ENCODE results near the gene ALPG. TPM values are rescaled to one million over a fixed set of nuclear protein-coding genes. Genes with fewer than 3 reads are reported as not detected.

Gene ALPG
- total RNA-seq, 2 donors from 2014 or later = not detected

DNA sequence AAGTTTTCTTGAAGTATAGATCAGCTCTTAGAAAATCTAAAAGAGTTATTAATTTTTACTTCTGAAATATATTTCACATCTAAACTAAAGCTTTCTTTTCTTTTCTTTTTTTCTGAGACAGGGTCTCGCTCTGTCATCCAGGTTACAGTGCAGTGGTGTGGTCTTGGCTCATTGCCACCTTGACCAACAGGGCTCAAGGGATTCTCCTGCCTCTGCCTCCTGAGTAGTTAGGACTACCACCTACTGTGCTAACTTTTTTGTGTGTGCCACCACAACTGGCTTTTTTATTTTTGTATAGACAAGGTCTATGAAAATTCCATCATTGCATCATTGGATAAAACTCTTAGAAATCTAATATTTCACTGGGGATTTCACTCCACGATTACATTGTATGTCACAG is 10.0 kb upstream of the ALPG start:
- TF ChIP-seq, protein P1, sequence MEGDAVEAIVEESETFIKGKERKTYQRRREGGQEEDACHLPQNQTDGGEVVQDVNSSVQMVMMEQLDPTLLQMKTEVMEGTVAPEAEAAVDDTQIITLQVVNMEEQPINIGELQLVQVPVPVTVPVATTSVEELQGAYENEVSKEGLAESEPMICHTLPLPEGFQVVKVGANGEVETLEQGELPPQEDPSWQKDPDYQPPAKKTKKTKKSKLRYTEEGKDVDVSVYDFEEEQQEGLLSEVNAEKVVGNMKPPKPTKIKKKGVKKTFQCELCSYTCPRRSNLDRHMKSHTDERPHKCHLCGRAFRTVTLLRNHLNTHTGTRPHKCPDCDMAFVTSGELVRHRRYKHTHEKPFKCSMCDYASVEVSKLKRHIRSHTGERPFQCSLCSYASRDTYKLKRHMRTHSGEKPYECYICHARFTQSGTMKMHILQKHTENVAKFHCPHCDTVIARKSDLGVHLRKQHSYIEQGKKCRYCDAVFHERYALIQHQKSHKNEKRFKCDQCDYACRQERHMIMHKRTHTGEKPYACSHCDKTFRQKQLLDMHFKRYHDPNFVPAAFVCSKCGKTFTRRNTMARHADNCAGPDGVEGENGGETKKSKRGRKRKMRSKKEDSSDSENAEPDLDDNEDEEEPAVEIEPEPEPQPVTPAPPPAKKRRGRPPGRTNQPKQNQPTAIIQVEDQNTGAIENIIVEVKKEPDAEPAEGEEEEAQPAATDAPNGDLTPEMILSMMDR (conservative IDR thresholded peaks at IDR 0.05) = no peak
- no peaks in the 10 kb centered on the region for H3K36me3 ChIP-seq (ENCODE audit: control insufficient read depth, insufficient read depth, low read length)
- H3K27me3 ChIP-seq (ENCODE audit: control insufficient read depth, insufficient read depth, low read length, poor library complexity, severe bottlenecking) = peaks cover 9% of the 10 kb centered on the region
- H3K4me1 ChIP-seq (ENCODE audit: control insufficient read depth, insufficient read depth, low read length) = no peaks in the 10 kb centered on the region
- Mint-ChIP-seq H3K4me1 (no peaks in the 10 kb centered on the region), H3K9me3 (no peaks in the 10 kb centered on the region), H3K27ac (no peak overlapping the region), H3K36me3 (ENCODE audit: low read depth) (no peaks in the 10 kb centered on the region), H3K4me3 (no peak overlapping the region), H3K27me3 (ENCODE audit: insufficient read depth) (peaks cover 21% of the 10 kb centered on the region)
- H3K9ac ChIP-seq (ENCODE audit: extremely low read depth, low read length, poor library complexity, severe bottlenecking) = no peak overlapping the region
- H3K4me3 ChIP-seq (ENCODE audit: low read length) = no peak overlapping the region
- H3K27ac ChIP-seq (ENCODE audit: low read depth, low read length) = no peak overlapping the region
- DNase-seq = no peak
- H3K9me3 ChIP-seq (ENCODE audit: control insufficient read depth, low read length) = no peaks in the 10 kb centered on the region
- 77 to 96% methylated on average over 1 to 2 of the region's 2 CpGs for WGBS, 2 experiments (ENCODE audit: insufficient coverage in 1 of 2, insufficient read length in 1 of 2)

DNA sequence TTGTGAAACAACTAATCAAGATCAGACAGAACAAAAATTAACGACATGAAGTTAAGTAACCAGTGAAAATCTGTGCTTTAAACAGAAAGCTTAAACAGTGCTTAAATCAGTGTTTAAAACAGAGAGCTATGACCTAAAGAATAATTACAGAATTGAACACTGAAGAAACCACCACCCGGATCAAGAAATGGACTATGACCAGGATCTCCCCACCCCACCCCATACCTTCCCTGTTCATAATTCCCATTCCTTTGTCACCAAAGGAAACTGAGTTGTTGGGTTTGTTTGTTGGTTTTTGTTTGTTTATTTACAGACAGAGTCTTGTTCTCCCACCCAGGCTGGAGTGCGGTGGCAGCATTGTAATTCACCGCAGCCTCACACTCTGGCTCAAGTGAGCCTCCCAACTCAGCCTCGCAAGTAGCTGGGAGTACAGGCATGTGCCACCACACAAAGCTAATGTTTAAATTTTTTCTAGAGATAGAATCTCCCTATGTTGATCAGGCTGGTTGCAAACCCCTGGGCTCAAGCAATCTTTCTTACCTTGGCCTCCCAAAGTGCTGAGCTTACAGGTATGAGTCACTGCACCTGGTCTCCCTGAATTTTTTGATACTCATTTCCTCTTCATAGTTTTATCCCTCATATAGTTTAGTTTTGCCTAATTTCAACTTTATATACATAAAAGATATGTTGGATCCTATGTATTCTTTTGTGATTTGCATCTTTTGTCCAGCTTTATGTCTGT is 8.2 kb upstream of the ALPG start:
- no peaks in the 10 kb centered on the region for H3K9me3 Mint-ChIP-seq
- TF ChIP-seq, protein P1 (conservative IDR thresholded peaks at IDR 0.05) = no peak
- H3K4me1 ChIP-seq (ENCODE audit: control insufficient read depth, insufficient read depth, low read length) = no peaks in the 10 kb centered on the region
- DNase-seq = no peak
- H3K9me3 ChIP-seq (ENCODE audit: control insufficient read depth, low read length) = no peaks in the 10 kb centered on the region
- peaks cover 23% of the 10 kb centered on the region for H3K27me3 Mint-ChIP-seq (ENCODE audit: insufficient read depth)
- H3K4me3 Mint-ChIP-seq = no peak overlapping the region
- H3K9ac ChIP-seq (ENCODE audit: extremely low read depth, low read length, poor library complexity, severe bottlenecking) = no peak overlapping the region
- H3K27ac ChIP-seq (ENCODE audit: low read depth, low read length) = no peak overlapping the region
- no peak overlapping the region for H3K27ac Mint-ChIP-seq
- no peaks in the 10 kb centered on the region for H3K36me3 Mint-ChIP-seq (ENCODE audit: low read depth)
- WGBS, 2 experiments (ENCODE audit: insufficient coverage in 1 of 2, insufficient read length in 1 of 2) = 92 to 93% methylated on average over 4 to 5 of the region's 5 CpGs
- peaks cover 17% of the 10 kb centered on the region for H3K27me3 ChIP-seq (ENCODE audit: control insufficient read depth, insufficient read depth, low read length, poor library complexity, severe bottlenecking)
- no peak overlapping the region for H3K4me3 ChIP-seq (ENCODE audit: low read length)
- no peaks in the 10 kb centered on the region for H3K4me1 Mint-ChIP-seq
- no peaks in the 10 kb centered on the region for H3K36me3 ChIP-seq (ENCODE audit: control insufficient read depth, insufficient read depth, low read length)

DNA sequence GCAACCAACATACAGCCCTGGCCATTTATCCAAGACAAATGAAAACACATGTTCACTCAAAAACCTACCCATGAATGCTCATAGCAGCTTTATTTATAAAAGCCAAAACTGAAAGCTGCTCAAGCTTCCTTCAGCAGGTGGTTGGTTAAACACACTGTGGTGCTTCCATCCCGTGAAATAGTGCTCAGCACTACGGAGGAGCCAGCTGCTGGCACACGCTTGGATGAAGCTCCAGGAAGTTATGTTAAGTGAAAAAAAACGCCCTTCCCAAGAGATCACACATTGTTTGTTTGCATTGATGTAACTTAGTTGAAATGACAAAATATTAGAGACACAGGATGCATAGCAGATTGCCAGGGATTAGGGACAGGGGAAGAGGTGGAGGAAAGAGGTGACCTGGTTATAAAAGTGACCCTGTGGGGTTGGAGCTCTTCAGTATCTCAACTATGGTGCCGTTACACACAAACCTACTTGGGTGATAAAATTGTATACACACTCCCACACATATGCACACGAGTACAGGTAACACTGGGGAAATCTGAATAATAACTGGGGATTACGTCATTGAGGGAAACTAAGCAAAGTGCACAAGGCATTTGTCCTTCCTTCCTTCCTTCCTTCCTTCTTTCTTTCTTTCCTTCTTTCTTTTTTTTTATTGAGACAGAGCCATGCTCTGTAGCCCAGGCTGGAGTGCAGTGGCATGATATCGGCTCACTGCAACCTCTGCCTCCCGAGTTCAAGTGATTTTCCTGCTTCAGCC is 6.2 kb upstream of the ALPG start:
- peaks cover 23% of the 10 kb centered on the region for H3K27me3 Mint-ChIP-seq (ENCODE audit: insufficient read depth)

More for the DNA sequence above, 6.2 kb upstream of the ALPG start:
- no peaks in the 10 kb centered on the region for H3K9me3 Mint-ChIP-seq
- Histone ChIP-seq H3K27ac (ENCODE audit: low read depth, low read length) (no peak overlapping the region), H3K9ac (ENCODE audit: extremely low read depth, low read length, poor library complexity, severe bottlenecking) (no peak overlapping the region), H3K27me3 (ENCODE audit: control insufficient read depth, insufficient read depth, low read length, poor library complexity, severe bottlenecking) (peaks cover 17% of the 10 kb centered on the region), H3K4me1 (ENCODE audit: control insufficient read depth, insufficient read depth, low read length) (no peaks in the 10 kb centered on the region), H3K9me3 (ENCODE audit: control insufficient read depth, low read length) (no peaks in the 10 kb centered on the region), H3K36me3 (ENCODE audit: control insufficient read depth, insufficient read depth, low read length) (no peaks in the 10 kb centered on the region), H3K4me3 (ENCODE audit: low read length) (no peak overlapping the region)
- H3K4me1 Mint-ChIP-seq = peaks cover 10% of the 10 kb centered on the region
- TF ChIP-seq, protein P1 (conservative IDR thresholded peaks at IDR 0.05) = no peak
- H3K36me3 Mint-ChIP-seq (ENCODE audit: low read depth) = no peaks in the 10 kb centered on the region
- H3K4me3 Mint-ChIP-seq = no peak overlapping the region
- no peak overlapping the region for H3K27ac Mint-ChIP-seq
- WGBS, 2 experiments (ENCODE audit: insufficient coverage in 1 of 2, insufficient read length in 1 of 2) = 90 to 92% methylated on average over 8 of the region's 9 CpGs
- no peak for DNase-seq
